DND-41 (cell line): ENCODE results near the gene COQ8B.
A peak's percentile ranks its signal among the peaks of the same experiment; 100 is the strongest.

Experiments used
- ATAC-seq: fragments of 200-7000 bp; cut with Tn5 transposase; 3 replicates; pipeline ENCODE4 v1.9.1; 2021; ENCODE audit warnings: low read depth; ENCODE audit not compliant: insufficient read depth
- DNase-seq: peaks from one replicate; pipeline ENCODE4 v3.0.0-alpha.2; 2020
- H2AFZ ChIP-seq: 2 replicates; pipeline ENCODE4 v1.6.0; 2012; ENCODE audit warnings: low read depth, low read length
- H3K27ac ChIP-seq: 2 replicates; pipeline ENCODE4 v1.5.1; 2012; ENCODE audit warnings: low read length, inconsistent platforms
- H3K27me3 ChIP-seq: fragments of 200-600 bp; sonication (generic); 2 replicates; pipeline ENCODE4 v1.6.0; 2012; ENCODE audit warnings: low read length, mild to moderate bottlenecking, inconsistent platforms; ENCODE audit not compliant: insufficient read depth, poor library complexity
- H3K36me3 ChIP-seq: 2 replicates; pipeline ENCODE4 v1.5.1; 2012; ENCODE audit warnings: low read length, inconsistent platforms; ENCODE audit not compliant: insufficient read depth
- H3K4me1 ChIP-seq: 2 replicates; pipeline ENCODE4 v1.5.1; 2012; ENCODE audit warnings: mild to moderate bottlenecking, low read length; ENCODE audit not compliant: insufficient read depth
- H3K4me2 ChIP-seq: 2 replicates; pipeline ENCODE4 v1.6.0; 2012; ENCODE audit warnings: mild to moderate bottlenecking, moderate library complexity, low read length, inconsistent platforms; ENCODE audit not compliant: insufficient read depth
- H3K4me3 ChIP-seq, 2 experiments: fragments of 200-600 bp in 1 of 2; shearing (Covaris generic) in 1 of 2; 2 replicates each; pipeline ENCODE4 v1.5.1; 2012 to 2016; ENCODE audit warnings: inconsistent platforms in 2 of 2, low read length in 2 of 2, mild to moderate bottlenecking in 2 of 2, low read depth in 1 of 2, moderate library complexity in 1 of 2
- H3K79me2 ChIP-seq: 2 replicates; pipeline ENCODE4 v1.6.0; 2012; ENCODE audit warnings: low read length, inconsistent platforms; ENCODE audit not compliant: insufficient read depth
- H3K9ac ChIP-seq: 2 replicates; pipeline ENCODE4 v1.6.0; 2012; ENCODE audit warnings: low read depth, mild to moderate bottlenecking, inconsistent platforms, low read length, moderate library complexity
- H3K9me3 ChIP-seq: 2 replicates; pipeline ENCODE4 v1.5.1; 2012; ENCODE audit warnings: low read length, moderate library complexity, mild to moderate bottlenecking, inconsistent platforms; ENCODE audit not compliant: insufficient read depth, severe bottlenecking
- H4K20me1 ChIP-seq: 2 replicates; pipeline ENCODE4 v1.6.0; 2012; ENCODE audit warnings: low read length; ENCODE audit not compliant: insufficient read depth
- EZH2 ChIP-seq: IDR thresholded peaks from 3 replicates; pipeline ENCODE4 v1.6.1; 2012; ENCODE audit warnings: borderline replicate concordance, low read depth, mild to moderate bottlenecking, moderate library complexity, low read length, inconsistent platforms; ENCODE audit not compliant: severe bottlenecking
- TF ChIP-seq, protein P1 (sequence below): IDR thresholded peaks from 2 replicates; pipeline ENCODE4 v1.5.1; 2012; ENCODE audit warnings: borderline replicate concordance, low read length, moderate library complexity, mild to moderate bottlenecking; ENCODE audit not compliant: poor library complexity, severe bottlenecking; ENCODE audit errors: extremely low read depth

COQ8B gene

DNA sequence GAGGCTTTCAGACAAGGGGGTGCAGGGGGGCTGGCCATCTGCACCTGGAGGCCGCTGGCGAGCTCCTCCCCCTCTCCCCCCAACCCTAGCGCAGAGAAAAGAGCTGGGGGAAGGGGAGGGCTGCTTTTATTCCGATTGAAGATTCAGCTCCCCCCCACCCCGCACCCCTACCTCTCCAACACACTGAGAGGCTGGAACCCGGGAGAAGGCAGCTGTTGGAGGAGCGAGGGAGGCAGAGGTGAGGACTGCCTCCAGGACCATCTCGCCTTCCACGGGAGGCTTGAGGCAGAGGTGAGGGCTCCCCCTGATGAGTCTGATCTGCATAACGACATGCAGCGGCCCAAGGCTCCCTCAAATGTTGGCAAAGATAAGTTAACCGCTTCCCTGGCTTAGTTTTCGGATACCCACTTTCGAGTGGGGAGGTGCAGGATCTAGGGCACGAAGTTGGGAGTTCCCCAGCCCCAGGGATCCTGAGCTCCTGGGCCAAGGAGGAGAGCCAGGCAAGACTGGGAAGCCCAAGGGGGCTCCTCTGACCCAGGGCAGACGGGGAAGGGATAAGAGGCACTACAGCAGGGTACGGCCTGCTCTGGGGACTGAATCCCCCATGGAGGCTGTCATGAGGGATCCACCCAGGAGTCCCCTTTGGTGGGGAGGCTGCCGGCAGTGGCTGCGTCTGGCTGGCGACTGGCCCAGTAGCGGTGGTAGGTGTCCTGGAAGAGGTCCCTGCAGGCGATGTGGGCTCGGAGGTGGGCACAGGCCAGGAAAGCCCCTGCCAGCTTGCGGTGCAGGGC lies 25.1 kb downstream of the COQ8B start:
- no peak for TF ChIP-seq EZH2
- TF ChIP-seq, protein P1, sequence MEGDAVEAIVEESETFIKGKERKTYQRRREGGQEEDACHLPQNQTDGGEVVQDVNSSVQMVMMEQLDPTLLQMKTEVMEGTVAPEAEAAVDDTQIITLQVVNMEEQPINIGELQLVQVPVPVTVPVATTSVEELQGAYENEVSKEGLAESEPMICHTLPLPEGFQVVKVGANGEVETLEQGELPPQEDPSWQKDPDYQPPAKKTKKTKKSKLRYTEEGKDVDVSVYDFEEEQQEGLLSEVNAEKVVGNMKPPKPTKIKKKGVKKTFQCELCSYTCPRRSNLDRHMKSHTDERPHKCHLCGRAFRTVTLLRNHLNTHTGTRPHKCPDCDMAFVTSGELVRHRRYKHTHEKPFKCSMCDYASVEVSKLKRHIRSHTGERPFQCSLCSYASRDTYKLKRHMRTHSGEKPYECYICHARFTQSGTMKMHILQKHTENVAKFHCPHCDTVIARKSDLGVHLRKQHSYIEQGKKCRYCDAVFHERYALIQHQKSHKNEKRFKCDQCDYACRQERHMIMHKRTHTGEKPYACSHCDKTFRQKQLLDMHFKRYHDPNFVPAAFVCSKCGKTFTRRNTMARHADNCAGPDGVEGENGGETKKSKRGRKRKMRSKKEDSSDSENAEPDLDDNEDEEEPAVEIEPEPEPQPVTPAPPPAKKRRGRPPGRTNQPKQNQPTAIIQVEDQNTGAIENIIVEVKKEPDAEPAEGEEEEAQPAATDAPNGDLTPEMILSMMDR, result peak; percentile 22
- no peaks in the 10 kb centered on the region for H3K79me2 ChIP-seq
- H3K4me2 ChIP-seq, result peak overlapping the region; percentile 62
- peak overlapping the region in 1 of 2 experiments; percentile 58; a peak in 2 of 4 replicates for H3K4me3 ChIP-seq
- no peak for DNase-seq
- no peaks in the 10 kb centered on the region for H3K9me3 ChIP-seq
- H3K36me3 ChIP-seq, result 0 out of 2 replicates have a peak, but pooled peaks cover 7% of the 10 kb centered on the region
- peaks cover 26% of the 10 kb centered on the region for H3K4me1 ChIP-seq
- no peak for ATAC-seq
- no peak overlapping the region for H2AFZ ChIP-seq
- no peaks in the 10 kb centered on the region for H3K27me3 ChIP-seq
- peak overlapping the region; percentile 51 for H3K9ac ChIP-seq
- H3K27ac ChIP-seq, result peak overlapping the region; percentile 64; the same call in 1 of the 2 replicates
- H4K20me1 ChIP-seq, result no peaks in the 10 kb centered on the region

DNA sequence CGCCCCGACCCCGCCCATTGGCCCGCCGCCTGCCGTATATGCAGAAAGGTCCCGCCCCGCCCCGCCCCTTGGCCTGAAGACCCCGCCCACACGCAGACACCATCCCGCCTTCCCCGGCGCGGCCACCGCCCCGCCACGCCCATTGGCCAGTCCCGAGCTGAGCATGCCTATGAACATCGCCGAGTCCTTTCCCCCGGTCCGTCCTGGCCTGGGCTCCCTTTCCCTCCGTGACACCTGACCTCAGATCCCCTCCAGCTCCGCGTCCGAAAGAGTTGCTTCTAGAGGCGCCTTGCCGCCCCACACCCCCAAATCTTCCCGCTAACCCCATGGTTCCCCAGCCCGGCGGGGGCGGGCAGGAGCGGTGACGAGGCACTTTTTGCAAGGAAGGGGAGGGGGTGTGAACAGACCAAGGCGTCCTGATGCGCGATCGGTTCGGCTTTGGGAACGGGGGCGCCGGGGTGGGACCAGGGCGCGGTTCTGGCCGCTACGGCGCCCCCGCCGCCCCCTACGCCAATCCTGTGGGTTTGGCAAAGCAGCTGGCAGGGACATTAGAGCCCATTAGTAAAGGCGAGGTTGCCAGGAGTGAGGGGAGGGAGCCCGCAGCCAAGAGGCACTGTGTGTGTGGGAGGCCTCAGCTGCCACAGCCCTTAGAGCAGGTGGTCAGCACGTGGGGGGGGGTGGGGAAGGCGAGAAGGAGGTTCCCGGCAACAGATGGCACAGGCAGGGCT lies 25.8 kb downstream of the COQ8B start:
- peak; percentile 76 for ATAC-seq
- TF ChIP-seq, protein P1, result no peak
- TF ChIP-seq EZH2, result no peak

DNA sequence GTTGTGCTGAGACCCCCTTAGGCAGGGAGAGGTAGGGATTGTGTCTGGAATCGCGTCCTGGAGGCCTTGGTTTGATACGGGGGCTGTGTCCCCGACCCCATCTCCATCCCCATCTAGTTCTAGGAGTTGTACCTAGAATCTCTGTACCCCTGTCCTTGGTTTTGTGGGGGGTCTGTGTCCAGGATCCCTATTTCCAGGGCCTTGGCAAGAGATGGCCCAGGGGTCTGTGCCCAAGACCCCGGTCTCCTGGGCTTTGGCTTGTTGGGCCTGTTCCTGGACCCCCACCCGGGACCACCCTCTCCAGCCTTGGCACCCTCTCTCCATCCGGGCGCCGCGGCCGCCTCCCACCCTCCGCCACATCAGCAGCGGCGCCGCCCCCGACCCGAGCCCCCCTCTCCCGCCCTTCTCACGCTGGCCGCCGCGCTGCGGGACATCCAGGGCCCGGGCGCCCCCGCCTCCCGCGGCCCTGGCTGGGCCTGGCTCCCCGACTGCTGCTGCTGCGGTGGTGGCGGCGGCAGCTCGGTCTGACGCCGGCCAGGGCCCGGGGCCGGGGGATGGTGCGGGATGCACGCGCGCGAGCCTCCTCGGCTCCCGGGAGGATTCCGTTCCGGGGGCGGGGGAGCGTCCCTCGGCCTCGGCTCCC lies 26.5 kb downstream of the COQ8B start, which contains the start of gene NUMBL:
Gene NUMBL (minus strand): TSS at position 602 of the 643 bp plus-strand sequence. CDS start 168 bp downstream, at position 434.
- H3K4me1 ChIP-seq, result peaks cover 26% of the 10 kb centered on the region
- peaks cover 10% of the 10 kb centered on the region; the same call in 1 of the 2 replicates for H3K36me3 ChIP-seq
- H3K79me2 ChIP-seq, result no peaks in the 10 kb centered on the region
- peak within 1 kb of the TSS; percentile 61 for H3K9ac ChIP-seq
- no peak for DNase-seq
- H4K20me1 ChIP-seq, result no peaks in the 10 kb centered on the region
- no peaks in the 10 kb centered on the region for H3K9me3 ChIP-seq
- H3K4me2 ChIP-seq, result peak within 1 kb of the TSS; percentile 62
- H2AFZ ChIP-seq, result peak within 1 kb of the TSS; percentile 71
- peak; percentile 51; the same call in 2 of the 3 replicates for ATAC-seq
- no peaks in the 10 kb centered on the region for H3K27me3 ChIP-seq
- peak within 1 kb of the TSS; percentile 64 for H3K27ac ChIP-seq
- peak within 1 kb of the TSS; percentile 30 to 58; a peak in 3 of 4 replicates for H3K4me3 ChIP-seq
- TF ChIP-seq EZH2, result no peak
- TF ChIP-seq, protein P1, result no peak

More for the DNA sequence above, 25.8 kb downstream of the COQ8B start:
- Histone ChIP-seq H3K4me3 (peak overlapping the region in 1 of 2 experiments; percentile 58; a peak in 3 of 4 replicates), H3K79me2 (no peaks in the 10 kb centered on the region), H3K27me3 (no peaks in the 10 kb centered on the region), H3K27ac (peak overlapping the region; percentile 64), H2AFZ (peak overlapping the region; percentile 71), H3K4me1 (peaks cover 26% of the 10 kb centered on the region), H3K9me3 (no peaks in the 10 kb centered on the region), H3K9ac (peak overlapping the region; percentile 61), H4K20me1 (no peaks in the 10 kb centered on the region), H3K4me2 (peak overlapping the region; percentile 62), H3K36me3 (peaks cover 8% of the 10 kb centered on the region; the same call in 1 of the 2 replicates)
- DNase-seq, result peak; percentile 89
